PC-3 (cell line): Measurements from ENCODE around the gene CATSPERE. TPM values are rescaled to one million over a fixed set of nuclear protein-coding genes. Genes with fewer than 3 reads are reported as not detected.
A peak's percentile ranks its signal among the peaks of the same experiment; 100 is the strongest.

Experiments used
- ATAC-seq: fragments of 200-7000 bp; cut with Tn5 transposase; 2 replicates; pipeline ENCODE4 v1.9.1; 2020; ENCODE audit warnings: mild to moderate bottlenecking, moderate library complexity
- BruUV-seq: library from RNA; stranded (reverse); fragments of 400-500 nt; replicated peaks from 2 replicates; lab custom pipeline; 2021; lab: Mats Ljungman, UMichigan
- CTCF ChIA-PET: fragments of 300-600 bp; sonication (Branson Sonifier 250); formaldehyde crosslinking; loops from one replicate; lab custom pipeline; 2022; ENCODE audit warnings: antibody characterized with exemption; lab: Charles Lee
- POLR2A ChIA-PET: fragments of 300-600 bp; sonication (Branson Sonifier 250); formaldehyde crosslinking; loops from one replicate; lab custom pipeline; 2022; ENCODE audit warnings: antibody characterized with exemption; ENCODE audit not compliant: unreplicated experiment; lab: Charles Lee
- DNase-seq: peaks from one replicate; pipeline ENCODE4 v3.0.0-alpha.2; 2015
- H2AFZ ChIP-seq: fragments of 300-600 bp; sonication (generic); 2 replicates; pipeline ENCODE4 v1.6.0; 2016; ENCODE audit warnings: antibody characterized with exemption, low read length
- H3F3A ChIP-seq: fragments of 300-600 bp; sonication (generic); one replicate; pipeline ENCODE4 v1.6.0; 2017; ENCODE audit warnings: antibody characterized with exemption, low read length, control low read depth, mild to moderate bottlenecking; ENCODE audit not compliant: unreplicated experiment
- H3K27ac ChIP-seq: fragments of 300-600 bp; sonication (generic); 2 replicates; pipeline ENCODE4 v1.5.1; 2016; ENCODE audit warnings: mild to moderate bottlenecking, low read length
- H3K27me3 ChIP-seq: fragments of 300-600 bp; sonication (generic); 2 replicates; pipeline ENCODE4 v1.6.1; 2016; ENCODE audit warnings: low read length, mixed read lengths
- H3K36me3 ChIP-seq: fragments of 300-600 bp; sonication (generic); 2 replicates; pipeline ENCODE4 v1.6.1; 2016; ENCODE audit warnings: low read depth, mixed run types, low read length, mixed read lengths
- H3K4me1 ChIP-seq: fragments of 300-600 bp; sonication (generic); 2 replicates; pipeline ENCODE4 v1.5.1; 2016; ENCODE audit warnings: low read length; ENCODE audit not compliant: insufficient read depth
- H3K4me2 ChIP-seq: fragments of 300-600 bp; sonication (generic); 2 replicates; pipeline ENCODE4 v1.6.0; 2016; ENCODE audit warnings: low read length
- H3K4me3 ChIP-seq: fragments of 300-600 bp; sonication (generic); 2 replicates; pipeline ENCODE4 v1.5.1; 2016; ENCODE audit warnings: mild to moderate bottlenecking, low read length, mixed read lengths
- H3K79me2 ChIP-seq: fragments of 300-600 bp; sonication (generic); 2 replicates; pipeline ENCODE4 v1.6.1; 2017; ENCODE audit warnings: low read length, mixed read lengths
- H3K9ac ChIP-seq: fragments of 300-600 bp; sonication (generic); 2 replicates; pipeline ENCODE4 v1.6.0; 2016; ENCODE audit warnings: mild to moderate bottlenecking, low read length
- H3K9me2 ChIP-seq: fragments of 300-600 bp; sonication (generic); replicated peaks from 2 replicates; pipeline ENCODE4 v1.6.1; 2016; ENCODE audit warnings: mixed run types, low read length, mixed read lengths
- H3K9me3 ChIP-seq: fragments of 300-600 bp; sonication (generic); 2 replicates; pipeline ENCODE4 v1.6.1; 2016; ENCODE audit warnings: low read length, mixed read lengths
- H4K20me1 ChIP-seq: fragments of 300-600 bp; sonication (generic); 2 replicates; pipeline ENCODE4 v1.6.1; 2016; ENCODE audit warnings: low read length, mixed read lengths
- CTCF ChIP-seq: fragments of 300-600 bp; sonication (generic); conservative IDR thresholded peaks from 2 replicates; pipeline ENCODE4 v1.5.1; 2017; ENCODE audit warnings: antibody characterized with exemption, low read depth, mild to moderate bottlenecking, low read length
- EZH2 ChIP-seq: fragments of 300-600 bp; sonication (generic); IDR thresholded peaks from one replicate; pipeline ENCODE4 v1.6.1; 2017; ENCODE audit warnings: antibody characterized with exemption, mild to moderate bottlenecking, low read length; ENCODE audit not compliant: unreplicated experiment
- EZH2phosphoT487 ChIP-seq: fragments of 300-600 bp; sonication (generic); IDR thresholded peaks from 2 replicates; pipeline ENCODE4 v1.6.1; 2018; ENCODE audit warnings: mild to moderate bottlenecking, antibody characterized with exemption, low read length, borderline replicate concordance
- intact Hi-C: fragments of 100-400 bp; cut with micrococcal nuclease; formaldehyde crosslinking; loops from 2 replicates; pipeline ENCODE4 v1.9.0; 2023
- total RNA-seq: library from RNA; depleted of rRNA; stranded (reverse); fragments of >200 nt; gene quantifications from 2 replicates; pipeline ENCODE4 v1.2.3, GENCODE V29; 2014

Gene CATSPERE
- total RNA-seq, 1 experiment from 2014 or later, result not detected

- Histone ChIP-seq H4K20me1 (no peaks in the 10 kb centered on the region), H3K4me3 (no peak overlapping the region), H3K9me2 (no peaks in the 10 kb centered on the region), H2AFZ (no peak overlapping the region), H3K4me1 (peaks cover 13% of the 10 kb centered on the region), H3F3A (peaks cover 3% of the 10 kb centered on the region), H3K9ac (no peak overlapping the region), H3K4me2 (no peak overlapping the region), H3K9me3 (no peaks in the 10 kb centered on the region), H3K27ac (no peak overlapping the region), H3K36me3 (no peaks in the 10 kb centered on the region), H3K79me2 (no peaks in the 10 kb centered on the region), H3K27me3 (no peaks in the 10 kb centered on the region)
- no peak for ATAC-seq
- peak; percentile 82 for DNase-seq
- intact Hi-C loops, result loop anchor here (1.0 to 5.0 kb wide), 5 partner anchors 50 to 439 kb away; partner anchors contain the start of genes ADSS2 and DESI2
- TF ChIP-seq EZH2 (no peak), EZH2phosphoT487 (no peak), CTCF (peak; percentile 87)
- CTCF ChIA-PET, result interaction anchor here (0.5 to 1.0 kb wide), 9 partner anchors 38 to 1472 kb away, joined by 3 to 22 read pairs (median 5); no protein-coding TSS in a partner anchor
- POLR2A ChIA-PET, result interaction anchor here (0.6 kb wide), 1 partner anchor 136 kb away, joined by 4 read pairs; no protein-coding TSS in a partner anchor
- no TSS peak for BruUV-seq
Observed at GRCh38 chr1:244603498-244603897, 142.4 kb downstream of the CATSPERE start.

- TF ChIP-seq CTCF (no peak), EZH2 (no peak), EZH2phosphoT487 (no peak)
- intact Hi-C loops, result no loop called here
- DNase-seq, result no peak
- Histone ChIP-seq H3K27ac (no peak overlapping the region), H3K9me3 (no peaks in the 10 kb centered on the region), H4K20me1 (no peaks in the 10 kb centered on the region), H3K27me3 (no peaks in the 10 kb centered on the region), H3K4me3 (no peak overlapping the region), H3K4me2 (no peak overlapping the region), H3F3A (no peaks in the 10 kb centered on the region), H3K9ac (no peak overlapping the region), H3K9me2 (no peaks in the 10 kb centered on the region), H3K4me1 (no peaks in the 10 kb centered on the region), H3K79me2 (no peaks in the 10 kb centered on the region), H3K36me3 (no peaks in the 10 kb centered on the region), H2AFZ (no peak overlapping the region)
- ChIA-PET POLR2A (interaction anchor here (0.7 kb wide), 1 partner anchor 37 kb away, joined by 4 read pairs; no protein-coding TSS in a partner anchor), CTCF (no interaction called here)
- no TSS peak for BruUV-seq
- no peak for ATAC-seq
Observed at GRCh38 chr1:244605835-244606370, 144.8 kb downstream of the CATSPERE start.

- H3K27ac ChIP-seq, result no peak overlapping the region
- intact Hi-C loops, result no loop called here
- H2AFZ ChIP-seq, result peak overlapping the region; percentile 39
- H3F3A ChIP-seq, result no peaks in the 10 kb centered on the region
- no peak for TF ChIP-seq CTCF
- TF ChIP-seq EZH2, result no peak
- no peak for TF ChIP-seq EZH2phosphoT487
- peak; percentile 64 for ATAC-seq
- H3K27me3 ChIP-seq, result no peaks in the 10 kb centered on the region
- no peaks in the 10 kb centered on the region for H3K79me2 ChIP-seq
- H3K9ac ChIP-seq, result no peak overlapping the region
- H3K4me2 ChIP-seq, result no peak overlapping the region
- no peaks in the 10 kb centered on the region for H4K20me1 ChIP-seq
- CTCF ChIA-PET, result no interaction called here
- no TSS peak for BruUV-seq
- H3K9me3 ChIP-seq, result no peaks in the 10 kb centered on the region
- H3K36me3 ChIP-seq, result no peaks in the 10 kb centered on the region
- DNase-seq, result no peak
- no peaks in the 10 kb centered on the region for H3K9me2 ChIP-seq
- H3K4me1 ChIP-seq, result no peaks in the 10 kb centered on the region
- no peak overlapping the region for H3K4me3 ChIP-seq
- POLR2A ChIA-PET, result no interaction called here
Observed at GRCh38 chr1:244614113-244614836, 153.2 kb downstream of the CATSPERE start.
